ENCODE measurements around the gene NT5C3B.

GRCh38 chr17:41865596-41865893 lies 29.5 kb upstream of the NT5C3B start:
- TF ChIP-seq CTCF (IDR thresholded peaks at IDR 0.05; ENCODE audit: low read depth, low read length) (no peak), EZH2phosphoT487 (IDR thresholded peaks at IDR 0.05; ENCODE audit: low read depth) (no peak)
